Activated CD4-positive, alpha-beta T cell treated with anti-CD3 and anti-CD28 coated beads, Interleukin-10, Interleukin-2, amounts not matched to agents 100 ng/mL and 50 ng/mL, durations not matched to agents 16 hours and 8 hours (primary cell): ENCODE measurements around the gene FOCAD.
"Not testable (repeated sequence)": the region's sequence is repeated elsewhere in the genome, so short reads cannot be mapped to it uniquely, and the experiment has no call there.

Experiments used
- DNase-seq: peaks from one replicate; pipeline ENCODE4 v3.0.0-alpha.2; 2020

FOCAD gene

GRCh38 chr9:20974191-20974938 lies 290.3 kb downstream of the FOCAD start:
- not testable (repeated sequence) for DNase-seq

DNA sequence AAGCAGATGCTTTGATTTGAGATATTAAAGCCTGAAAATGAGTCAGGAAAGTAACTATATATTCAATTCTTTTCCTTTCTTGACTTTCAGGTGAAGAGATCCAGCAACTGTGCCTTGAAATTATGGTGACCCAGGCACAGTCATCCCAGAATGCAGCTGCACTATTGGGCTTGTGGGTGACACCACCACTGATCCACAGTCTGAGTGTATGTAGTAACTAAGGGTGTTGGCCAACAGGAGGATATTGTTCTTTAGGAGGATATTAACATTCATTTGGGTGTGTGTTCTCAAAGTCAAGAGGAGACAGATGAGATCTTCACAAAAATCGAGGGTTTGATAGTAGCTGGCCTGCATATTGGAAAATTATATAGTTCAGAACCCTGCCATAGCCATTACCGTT lies 294.2 kb downstream of the FOCAD start:
- no peak for DNase-seq

DNA sequence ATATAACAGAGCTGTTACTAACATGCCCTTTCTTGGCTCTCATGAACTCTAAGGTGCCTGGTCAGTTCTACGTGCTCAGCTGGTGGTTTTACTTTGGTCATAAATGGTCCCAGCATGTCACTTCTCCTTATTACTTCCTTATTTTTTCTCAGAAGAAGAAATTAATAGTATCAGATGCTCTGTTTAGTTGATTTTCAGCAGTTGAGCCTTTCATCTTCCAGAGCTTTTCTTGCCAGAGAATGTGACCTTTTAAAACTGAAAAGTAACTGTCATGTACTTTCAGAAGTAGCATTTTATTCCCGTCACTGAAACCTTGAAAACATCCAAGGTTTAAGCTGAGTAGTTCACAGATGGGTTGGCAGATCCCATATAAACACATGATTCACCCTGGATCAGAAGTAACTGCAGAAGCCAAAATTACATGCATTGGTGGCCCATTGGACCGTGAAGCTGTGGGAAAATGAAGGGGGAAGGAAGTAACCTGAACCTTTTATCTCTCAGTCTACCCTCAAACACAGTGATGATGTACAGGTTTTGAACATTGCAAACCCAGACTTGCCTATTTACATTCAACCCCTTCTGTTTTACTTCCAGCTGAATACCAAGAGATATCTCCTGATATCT lies 296.9 kb downstream of the FOCAD start:
- no peak for DNase-seq

DNA sequence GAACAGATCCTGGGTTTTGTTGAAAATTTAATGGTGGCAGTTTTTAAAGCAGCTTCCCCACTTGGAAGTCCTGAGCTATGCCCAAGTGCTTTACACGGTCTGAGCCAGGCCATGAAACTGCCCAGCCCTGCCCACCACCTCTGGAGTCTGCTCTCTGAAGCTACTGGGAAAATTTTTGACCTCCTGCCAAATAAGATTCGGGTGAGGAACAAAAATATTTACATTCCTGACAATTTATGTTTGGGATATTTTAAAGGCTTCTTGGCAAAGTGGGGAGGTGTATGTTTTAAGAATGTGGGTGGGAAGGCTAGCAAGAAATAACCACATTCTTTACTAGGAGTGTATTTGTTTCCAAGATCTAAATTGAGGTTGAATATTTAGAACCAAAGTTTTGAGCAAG lies 297.4 kb downstream of the FOCAD start:
- no peak for DNase-seq

DNA sequence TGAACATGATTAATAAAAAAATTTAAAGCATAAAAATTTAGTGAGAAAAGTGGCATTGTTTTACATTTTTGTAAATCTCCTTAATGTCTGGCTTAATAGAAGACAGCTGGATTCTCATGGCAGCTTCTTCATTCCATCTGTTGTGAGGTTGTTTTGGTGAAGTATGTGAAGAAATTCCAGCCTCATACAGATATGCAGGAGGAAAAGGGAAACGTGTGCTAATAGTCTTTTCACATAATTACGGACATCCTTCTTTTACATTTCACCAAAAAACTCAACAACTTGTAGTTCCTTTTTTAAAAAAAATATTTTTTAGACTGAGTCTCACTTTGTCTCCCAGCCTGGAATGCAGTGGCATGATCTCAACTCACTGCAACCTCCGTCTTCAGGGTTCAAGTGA lies 300.4 kb downstream of the FOCAD start:
- DNase-seq, result no peak

DNA sequence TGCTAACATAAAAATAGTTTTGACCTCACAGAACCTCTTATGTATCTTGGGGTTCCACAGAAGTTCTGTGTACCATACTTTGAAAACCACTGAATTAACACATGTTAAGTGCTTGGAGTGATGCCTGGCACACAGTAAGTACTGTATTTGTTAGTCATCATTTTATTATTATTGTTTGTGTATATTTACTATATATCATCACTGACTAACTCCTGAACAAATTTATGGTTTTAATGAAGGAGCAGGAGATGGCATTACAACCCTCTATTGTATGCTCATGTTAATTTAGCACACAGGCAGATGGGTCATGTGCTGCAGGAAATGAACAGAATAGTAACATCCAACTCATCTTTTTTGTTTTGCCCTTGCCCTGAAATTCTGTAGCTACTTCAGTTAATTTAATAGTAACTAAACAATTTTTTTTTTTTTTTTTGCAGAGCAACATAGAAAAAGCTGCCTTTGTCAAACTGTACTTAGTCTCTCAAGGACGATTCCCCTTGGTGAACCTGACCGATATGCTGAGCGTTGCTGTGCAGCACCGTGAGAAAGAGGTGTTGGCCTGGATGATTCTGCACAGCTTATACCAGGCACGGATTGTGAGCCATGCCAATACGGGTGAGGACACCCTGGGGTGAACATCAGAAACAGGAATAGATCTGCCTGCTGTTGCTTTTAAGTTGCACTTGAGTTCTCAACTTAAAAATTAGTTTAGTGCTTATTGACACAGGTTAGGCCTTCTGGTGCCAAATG lies 302.0 kb downstream of the FOCAD start:
- DNase-seq, result no peak

- no peak for DNase-seq
These were observed 303.5 kb downstream of the FOCAD start for GRCh38 chr9:20987521-20987920.

DNA sequence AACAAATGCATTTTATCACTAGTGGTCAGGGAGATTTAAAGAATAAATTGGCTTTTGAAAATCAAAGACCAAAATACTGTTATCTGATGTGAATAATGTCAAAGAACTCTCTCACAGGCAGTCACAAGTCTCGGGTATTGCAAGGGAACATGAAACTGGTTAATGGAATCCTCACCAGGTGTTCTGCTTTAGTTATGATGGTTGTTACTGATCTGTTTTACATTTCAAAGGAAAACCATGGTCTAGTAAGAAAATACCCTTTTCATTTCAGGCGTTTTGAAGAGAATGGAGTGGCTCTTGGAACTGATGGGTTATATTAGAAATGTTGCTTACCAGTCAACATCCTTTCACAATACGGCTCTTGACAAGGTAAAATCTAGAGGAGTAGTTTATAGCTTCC lies 304.0 kb downstream of the FOCAD start:
- no peak for DNase-seq

- no peak for DNase-seq
These were observed 304.7 kb downstream of the FOCAD start for GRCh38 chr9:20988671-20989315.

GRCh38 chr9:20989923-20990341 lies 305.9 kb downstream of the FOCAD start:
- DNase-seq, result no peak

- DNase-seq, result no peak
These were observed 306.8 kb downstream of the FOCAD start for GRCh38 chr9:20990867-20991266.

- DNase-seq, result no peak
These were observed 310.4 kb downstream of the FOCAD start for GRCh38 chr9:20994486-20994885.

DNA sequence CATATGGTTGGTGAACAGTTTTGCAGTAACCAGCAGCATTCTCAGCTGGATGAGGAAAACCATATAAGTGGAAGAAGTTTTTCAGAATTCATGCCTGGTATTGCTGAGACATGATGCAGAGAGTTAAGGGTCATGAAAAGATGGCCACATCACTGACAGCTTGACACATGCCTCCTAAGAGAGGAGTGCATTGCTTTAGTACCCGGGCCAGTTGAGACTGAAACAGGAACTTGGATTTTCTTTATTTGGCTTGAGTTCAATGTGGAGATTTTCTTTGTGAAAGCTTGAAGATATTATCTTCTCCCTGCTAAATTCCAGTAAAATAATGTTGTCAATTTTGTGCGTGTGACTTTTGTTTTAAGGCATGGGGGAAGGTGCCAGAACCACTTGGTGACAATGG lies 311.6 kb downstream of the FOCAD start:
- no peak for DNase-seq

GRCh38 chr9:20996809-20997208 lies 312.8 kb downstream of the FOCAD start:
- no peak for DNase-seq

DNA sequence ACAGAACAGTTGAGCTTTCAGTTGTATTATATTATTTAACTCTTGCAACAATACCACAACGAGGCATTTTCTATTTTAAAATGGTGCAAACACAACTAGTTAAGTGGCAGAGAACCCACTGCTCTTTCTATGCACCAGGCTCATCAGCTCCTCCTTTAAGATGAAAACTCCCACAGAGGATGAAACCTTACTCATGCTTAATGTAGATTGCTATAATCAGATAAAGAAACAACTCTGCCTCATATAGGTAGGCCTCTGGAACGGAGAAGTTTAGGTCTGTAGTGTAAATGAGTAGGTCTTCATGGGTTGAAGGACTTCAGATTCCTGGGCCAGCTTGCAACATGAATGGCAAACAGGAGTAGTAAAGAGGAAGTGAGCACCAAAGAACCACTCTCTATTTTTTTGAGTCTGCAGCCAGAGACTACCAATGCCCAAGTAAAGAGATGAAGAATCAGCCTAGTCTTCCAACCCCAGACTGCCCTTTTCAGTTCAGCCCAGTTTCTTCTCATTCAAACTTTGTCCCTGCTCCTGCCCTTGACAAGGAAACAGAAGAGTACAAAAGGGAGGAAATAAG lies 313.5 kb downstream of the FOCAD start:
- DNase-seq, result peak; percentile 5

DNA sequence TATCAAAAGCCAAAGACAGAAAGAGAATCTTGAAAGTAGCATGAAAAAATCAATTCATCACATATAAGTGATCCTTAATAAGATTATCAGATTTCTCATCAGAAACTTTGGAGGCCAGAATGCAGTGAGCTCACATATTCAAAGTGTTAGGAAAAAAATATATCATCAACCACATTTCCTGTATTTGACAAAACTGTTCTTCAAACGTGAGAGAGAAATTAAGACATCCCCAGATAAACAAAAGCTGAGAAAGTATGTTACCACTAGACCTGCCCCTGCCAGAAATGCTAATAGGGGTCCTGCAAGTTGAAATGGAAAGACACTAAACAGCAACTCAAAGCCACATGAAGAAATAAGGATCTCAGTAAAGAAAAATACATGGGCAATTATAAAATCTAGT lies 317.5 kb downstream of the FOCAD start:
- peak; percentile 6 for DNase-seq

GRCh38 chr9:21002040-21002439 lies 318.0 kb downstream of the FOCAD start:
- DNase-seq, result no peak

DNA sequence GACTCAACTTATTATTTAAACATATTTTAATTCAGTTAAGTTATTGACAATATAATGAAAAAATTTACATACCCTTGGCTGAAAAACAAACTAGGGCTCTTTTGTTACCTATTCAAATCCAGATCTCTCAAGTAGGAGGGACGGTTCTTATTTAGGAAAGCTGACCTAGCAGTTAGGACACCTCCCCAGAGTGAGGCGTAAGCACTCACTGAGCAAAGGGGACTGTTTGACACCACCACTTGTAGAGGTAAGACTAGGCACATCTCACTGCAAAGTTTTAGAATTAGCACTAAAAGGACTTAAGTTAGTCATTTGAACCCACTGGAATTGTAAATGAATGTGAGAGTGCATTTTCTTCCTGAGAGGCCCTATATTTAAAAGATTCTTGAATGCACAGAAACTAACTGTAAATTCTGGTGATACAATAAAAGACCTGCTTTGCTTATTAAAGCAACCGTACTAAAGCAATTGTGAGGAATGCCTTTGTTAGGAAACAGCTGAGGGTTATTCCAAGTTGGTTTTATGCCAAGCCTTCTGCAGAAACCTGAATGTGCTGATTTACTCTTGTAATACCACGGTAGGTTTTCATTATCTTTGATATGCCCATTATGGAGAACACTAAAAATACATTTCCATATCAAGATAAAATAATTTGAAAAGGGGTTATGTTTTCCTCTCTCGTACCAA lies 331.2 kb downstream of the FOCAD start:
- DNase-seq, result no peak

- no peak for DNase-seq
These were observed 331.9 kb downstream of the FOCAD start for GRCh38 chr9:21015995-21016394.

DNA sequence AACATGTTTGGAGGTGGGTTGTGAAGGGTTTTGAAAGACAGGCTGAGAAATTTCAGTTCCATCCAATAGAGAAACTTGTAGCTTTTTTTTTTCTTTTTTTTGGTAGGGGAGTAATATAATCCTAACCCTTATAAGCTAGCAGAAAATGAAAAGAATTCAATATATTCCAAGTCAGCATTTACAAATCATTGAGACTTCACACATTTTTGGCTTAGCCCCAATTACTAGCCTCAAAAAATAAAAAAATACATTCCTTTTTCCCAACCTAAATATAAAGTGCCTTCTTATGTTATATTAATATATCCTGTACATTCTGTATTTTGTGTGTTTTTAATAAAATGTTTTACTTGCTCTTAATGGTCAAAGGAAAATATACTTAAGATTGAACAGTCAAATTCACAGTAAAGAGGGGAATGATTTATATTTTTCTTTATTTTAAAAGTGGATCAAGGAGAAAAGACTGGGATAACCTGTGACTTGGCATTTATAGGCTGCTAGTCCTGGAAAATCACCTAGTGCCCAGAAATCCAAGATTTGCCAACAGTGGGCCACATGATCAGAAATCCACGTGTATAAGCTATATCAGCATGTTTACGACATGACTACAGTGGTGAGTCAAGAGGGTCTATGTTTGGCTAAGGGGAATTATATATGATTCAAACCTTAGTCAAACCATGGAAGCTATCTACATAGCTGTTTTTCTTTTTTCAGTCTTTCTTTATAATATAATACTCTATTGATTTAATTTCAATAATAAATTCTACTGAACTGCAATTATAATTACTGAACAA lies 332.8 kb downstream of the FOCAD start:
- no peak for DNase-seq

DNA sequence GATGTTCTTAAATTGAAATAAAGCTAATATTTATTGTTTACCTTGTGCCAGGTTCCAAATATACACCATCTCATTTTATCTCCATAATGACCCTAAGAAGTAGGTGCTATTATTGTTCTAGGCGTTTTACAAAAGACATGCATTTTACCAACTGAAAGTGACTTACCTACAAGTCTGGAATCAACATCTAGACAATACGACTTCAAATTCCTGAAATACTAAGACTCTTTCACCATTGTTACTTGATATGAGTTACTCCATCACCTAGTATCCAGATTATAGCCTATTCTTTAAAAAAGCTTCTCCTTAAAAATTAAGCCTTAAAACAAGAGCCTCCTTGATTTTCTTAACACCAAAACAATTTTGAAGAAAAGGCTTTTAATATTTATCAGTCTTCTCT lies 334.1 kb downstream of the FOCAD start:
- no peak for DNase-seq

GRCh38 chr9:21023861-21024260 lies 339.8 kb downstream of the FOCAD start:
- no peak for DNase-seq
